MCF 10A (cell line): ENCODE results near the gene SDK2. TPM values are rescaled to one million over a fixed set of nuclear protein-coding genes. Genes with fewer than 3 reads are reported as not detected.

Source experiments
- BruUV-seq: library from RNA; stranded (reverse); fragments of 400-500 nt; replicated peaks from 2 replicates; lab custom pipeline; 2021; lab: Mats Ljungman, UMichigan
- CTCF ChIA-PET: fragments of 300-600 bp; sonication (Branson Sonifier 250); formaldehyde crosslinking; extraction: SDS; loops from one replicate; lab custom pipeline; 2021; ENCODE audit warnings: antibody characterized with exemption, inconsistent platforms; lab: Yijun Ruan, JAX
- POLR2A ChIA-PET: fragments of 300-600, 350-650 bp; sonication (Branson Sonifier 250); formaldehyde crosslinking; extraction: SDS; loops from one replicate; lab custom pipeline; 2020; ENCODE audit warnings: antibody characterized with exemption, inconsistent platforms; lab: Yijun Ruan, JAX
- DNase-seq: peaks from one replicate; pipeline ENCODE4 v3.0.0-alpha.2; 2018; ENCODE audit not compliant: unreplicated experiment
- H3K27ac Mint-ChIP-seq: one replicate; pipeline ENCODE4 v1.8.0; 2022; ENCODE audit warnings: mild to moderate bottlenecking, low read depth, mixed read lengths; ENCODE audit not compliant: unreplicated experiment
- H3K27me3 Mint-ChIP-seq: one replicate; pipeline ENCODE4 v1.8.0; 2022; ENCODE audit warnings: mixed read lengths; ENCODE audit not compliant: insufficient read depth, unreplicated experiment
- H3K36me3 Mint-ChIP-seq: one replicate; pipeline ENCODE4 v1.8.0; 2022; ENCODE audit warnings: mild to moderate bottlenecking, moderate library complexity, mixed read lengths; ENCODE audit not compliant: insufficient read depth, unreplicated experiment
- H3K4me1 Mint-ChIP-seq: one replicate; pipeline ENCODE4 v1.8.0; 2022; ENCODE audit warnings: mixed read lengths; ENCODE audit not compliant: insufficient read depth, unreplicated experiment
- H3K4me3 Mint-ChIP-seq: one replicate; pipeline ENCODE4 v1.8.0; 2022; ENCODE audit warnings: mild to moderate bottlenecking, moderate library complexity, mixed read lengths; ENCODE audit not compliant: unreplicated experiment
- H3K9me3 Mint-ChIP-seq: one replicate; pipeline ENCODE4 v1.8.0; 2022; ENCODE audit warnings: mixed read lengths; ENCODE audit not compliant: unreplicated experiment
- CTCF ChIP-seq: fragments of 200-600 bp; IDR thresholded peaks from one replicate; pipeline ENCODE4 v1.8.0; 2022; ENCODE audit warnings: antibody characterized with exemption, mild to moderate bottlenecking; ENCODE audit not compliant: unreplicated experiment
- intact Hi-C: fragments of 100-400 bp; cut with micrococcal nuclease; formaldehyde crosslinking; loops from 2 replicates; pipeline ENCODE4 v1.14.1; 2022
- total RNA-seq: library from RNA; stranded (reverse); gene quantifications from 2 replicates; pipeline ENCODE4 v1.2.3, GENCODE V29; 2022

The SDK2 gene
- total RNA-seq, 1 experiment from 2014 or later, result not detected

- H3K9me3 Mint-ChIP-seq, result no peaks in the 10 kb centered on the region
- peaks cover 8% of the 10 kb centered on the region for H3K36me3 Mint-ChIP-seq
- peak overlapping the region; percentile 89 for H3K27ac Mint-ChIP-seq
- no peaks in the 10 kb centered on the region for H3K27me3 Mint-ChIP-seq
- no TSS peak for BruUV-seq
- no peak overlapping the region for H3K4me3 Mint-ChIP-seq
- ChIA-PET CTCF (interaction anchor here (0.6 to 1.3 kb wide), 7 partner anchors 20 to 926 kb away, joined by 3 to 6 read pairs (median 4); no protein-coding TSS in a partner anchor), POLR2A (interaction anchor here (0.8 to 5.8 kb wide), 6 partner anchors 10 to 69 kb away, joined by 3 to 96 read pairs (median 4); partner anchors contain the start of gene CDC42EP4)
- peak; percentile 43 for DNase-seq
- TF ChIP-seq CTCF, result no peak
- intact Hi-C loops, result no loop called here
- H3K4me1 Mint-ChIP-seq, result peaks cover 68% of the 10 kb centered on the region
Observed at GRCh38 chr17:73290399-73291259, 353.6 kb downstream of the SDK2 start.

- ChIA-PET POLR2A (interaction anchor here (0.8 to 5.8 kb wide), 2 partner anchors 9 to 20 kb away, joined by 3 to 96 read pairs; partner anchors contain the start of gene CDC42EP4), CTCF (interaction anchor here (1.1 kb wide), 2 partner anchors 33 to 80 kb away, joined by 4 read pairs; no protein-coding TSS in a partner anchor)
- no peak for DNase-seq
- Mint-ChIP-seq H3K27ac (no peak overlapping the region), H3K4me1 (peaks cover 68% of the 10 kb centered on the region), H3K9me3 (no peaks in the 10 kb centered on the region), H3K4me3 (no peak overlapping the region), H3K36me3 (peaks cover 12% of the 10 kb centered on the region), H3K27me3 (no peaks in the 10 kb centered on the region)
- no peak for TF ChIP-seq CTCF
- no TSS peak for BruUV-seq
- intact Hi-C loops, result no loop called here
Observed at GRCh38 chr17:73289549-73290254, 354.5 kb downstream of the SDK2 start.

DNA sequence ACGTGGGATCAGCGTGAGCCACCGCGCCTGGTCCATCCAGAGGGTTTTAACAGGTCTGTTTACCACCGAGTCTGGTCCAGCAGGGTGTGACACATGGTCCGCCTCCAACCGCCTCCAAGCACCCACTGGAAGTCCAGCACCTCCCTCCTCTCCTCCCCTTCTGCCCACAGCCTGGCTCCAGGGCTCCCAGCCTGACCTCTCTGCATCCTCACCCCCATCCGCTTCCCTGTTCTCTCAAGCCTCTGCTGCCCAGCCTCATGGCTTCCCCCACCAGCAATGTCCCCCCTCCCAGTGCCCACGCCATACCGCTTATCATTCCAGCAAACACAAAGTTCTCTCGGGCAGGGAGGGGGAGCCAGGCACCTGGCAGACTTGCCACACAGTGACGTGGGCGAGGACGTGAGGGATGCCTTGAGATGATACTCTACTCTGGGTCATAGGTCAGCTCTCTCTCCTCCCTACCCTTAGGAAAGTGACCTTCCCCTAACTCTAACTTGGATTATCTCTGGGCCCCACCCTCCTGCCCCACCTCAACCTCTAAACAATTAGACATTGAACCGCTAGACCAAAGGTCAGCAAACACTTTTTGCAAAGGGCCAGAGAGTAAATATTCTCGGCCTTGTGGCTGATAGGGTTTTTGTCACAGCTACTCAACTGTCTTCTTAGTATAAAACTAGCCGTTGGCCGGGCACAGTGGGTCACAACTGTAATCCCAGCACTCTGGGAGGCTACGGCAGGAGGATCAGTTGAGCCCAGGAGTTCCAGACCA is 355.5 kb downstream of the SDK2 start:
- Mint-ChIP-seq H3K9me3 (no peaks in the 10 kb centered on the region), H3K27me3 (no peaks in the 10 kb centered on the region), H3K4me1 (peaks cover 67% of the 10 kb centered on the region), H3K4me3 (no peak overlapping the region), H3K27ac (no peak overlapping the region), H3K36me3 (peaks cover 10% of the 10 kb centered on the region)
- BruUV-seq, result no TSS peak
- CTCF ChIA-PET, result interaction anchor here (0.6 to 1.1 kb wide), 3 partner anchors 32 to 101 kb away, joined by 3 to 4 read pairs (median 4); no protein-coding TSS in a partner anchor
- no peak for TF ChIP-seq CTCF
- POLR2A ChIA-PET, result interaction anchor here (0.7 kb wide), 1 partner anchor 47 kb away, joined by 3 read pairs; no protein-coding TSS in a partner anchor
- no peak for DNase-seq
- intact Hi-C loops, result no loop called here
